Measurements from ENCODE around the gene TSPAN5.

DNA sequence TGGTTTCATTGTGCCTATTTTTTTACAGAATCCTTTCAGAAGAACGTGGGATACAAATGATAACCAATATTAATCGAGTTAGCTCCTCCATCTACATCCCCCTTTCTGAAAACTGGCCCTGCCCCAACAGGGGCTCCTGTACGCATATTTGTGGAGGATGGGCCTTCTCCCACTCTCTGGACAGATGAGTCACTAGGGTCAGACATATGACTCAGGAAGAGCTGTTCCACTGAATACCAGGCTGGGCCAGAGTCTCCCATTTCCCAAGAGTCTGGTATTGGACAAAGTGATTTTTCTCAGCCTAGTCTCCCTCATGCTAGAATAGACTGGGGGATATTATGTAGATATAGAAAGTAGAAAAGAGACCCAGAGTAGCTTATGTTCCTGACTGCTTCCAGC is 142.4 kb downstream of the TSPAN5 start:
- TF ChIP-seq, protein P1, sequence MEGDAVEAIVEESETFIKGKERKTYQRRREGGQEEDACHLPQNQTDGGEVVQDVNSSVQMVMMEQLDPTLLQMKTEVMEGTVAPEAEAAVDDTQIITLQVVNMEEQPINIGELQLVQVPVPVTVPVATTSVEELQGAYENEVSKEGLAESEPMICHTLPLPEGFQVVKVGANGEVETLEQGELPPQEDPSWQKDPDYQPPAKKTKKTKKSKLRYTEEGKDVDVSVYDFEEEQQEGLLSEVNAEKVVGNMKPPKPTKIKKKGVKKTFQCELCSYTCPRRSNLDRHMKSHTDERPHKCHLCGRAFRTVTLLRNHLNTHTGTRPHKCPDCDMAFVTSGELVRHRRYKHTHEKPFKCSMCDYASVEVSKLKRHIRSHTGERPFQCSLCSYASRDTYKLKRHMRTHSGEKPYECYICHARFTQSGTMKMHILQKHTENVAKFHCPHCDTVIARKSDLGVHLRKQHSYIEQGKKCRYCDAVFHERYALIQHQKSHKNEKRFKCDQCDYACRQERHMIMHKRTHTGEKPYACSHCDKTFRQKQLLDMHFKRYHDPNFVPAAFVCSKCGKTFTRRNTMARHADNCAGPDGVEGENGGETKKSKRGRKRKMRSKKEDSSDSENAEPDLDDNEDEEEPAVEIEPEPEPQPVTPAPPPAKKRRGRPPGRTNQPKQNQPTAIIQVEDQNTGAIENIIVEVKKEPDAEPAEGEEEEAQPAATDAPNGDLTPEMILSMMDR (IDR thresholded peaks at IDR 0.05) = no peak
- TF ChIP-seq POLR2A (IDR thresholded peaks at IDR 0.05) (no peak), POLR2AphosphoS5 (IDR thresholded peaks at IDR 0.05) (no peak)

Data from prostate gland (tissue), 2 donors.